HEK293 (cell line): Measurements from ENCODE around the gene MYO1D.

Source experiments
- CTCF ChIA-PET: fragments of 350-600 bp; formaldehyde crosslinking; extraction: SDS; loops from one replicate; lab custom pipeline; 2021; ENCODE audit warnings: antibody characterized with exemption; lab: Yijun Ruan, JAX
- POLR2A ChIA-PET: fragments of 300-600 bp; formaldehyde crosslinking; extraction: SDS; loops from one replicate; lab custom pipeline; 2020; ENCODE audit warnings: antibody characterized with exemption, inconsistent platforms; lab: Yijun Ruan, JAX
- H3K27ac ChIP-seq: fragments of 200-500 bp; sonication (Bioruptor generic); 2 replicates; pipeline ENCODE4 v1.5.1; 2014; ENCODE audit warnings: low read depth, low read length, control low read depth, inconsistent platforms; ENCODE audit errors: extremely low read depth
- H3K36me3 ChIP-seq, 2 experiments: fragments of 200-500 bp in 1 of 2; sonication (Bioruptor generic) in 1 of 2; 1 replicate in 1 of 2; 2 replicates in 1 of 2; pipeline ENCODE4 v1.5.1; 2014 to 2017; ENCODE audit warnings: inconsistent platforms in 2 of 2, low read length in 2 of 2; ENCODE audit not compliant: control insufficient read depth in 2 of 2, insufficient read depth in 1 of 2
- H3K4me1 ChIP-seq: fragments of 200-500 bp; sonication (Bioruptor generic); 2 replicates; pipeline ENCODE4 v1.5.1; 2014; ENCODE audit warnings: mild to moderate bottlenecking, low read length, inconsistent platforms; ENCODE audit not compliant: control insufficient read depth, insufficient read depth
- H3K4me3 ChIP-seq: 2 replicates; pipeline ENCODE4 v1.5.1; 2011; ENCODE audit warnings: low read depth, mild to moderate bottlenecking, control low read depth, low read length, moderate library complexity
- H3K9me3 ChIP-seq: fragments of 200-500 bp; sonication (Bioruptor generic); 2 replicates; pipeline ENCODE4 v1.5.1; 2014; ENCODE audit warnings: low read depth, low read length, inconsistent platforms; ENCODE audit not compliant: control insufficient read depth, insufficient read depth
- GLIS2 ChIP-seq: fragments of 450-650 bp; formaldehyde crosslinking; IDR thresholded peaks from 2 replicates; pipeline ENCODE4 v1.5.1; 2016; ENCODE audit warnings: missing biosample characterization, missing genetic modification characterization
- SP7 ChIP-seq: fragments of 450-650 bp; formaldehyde crosslinking; IDR thresholded peaks from 2 replicates; pipeline ENCODE4 v1.5.1; 2016; ENCODE audit warnings: missing biosample characterization, missing genetic modification characterization
- ZNF223 ChIP-seq: fragments of 450-650 bp; formaldehyde crosslinking; IDR thresholded peaks from 2 replicates; pipeline ENCODE4 v1.5.1; 2016; ENCODE audit warnings: missing biosample characterization, missing genetic modification characterization
- ZNF24 ChIP-seq: fragments of 450-650 bp; formaldehyde crosslinking; IDR thresholded peaks from 2 replicates; pipeline ENCODE4 v1.5.1; 2016; ENCODE audit warnings: missing biosample characterization, missing genetic modification characterization
- ZNF341 ChIP-seq: fragments of 450-650 bp; formaldehyde crosslinking; IDR thresholded peaks from 2 replicates; pipeline ENCODE4; 2016; ENCODE audit warnings: low read depth, missing biosample characterization, missing genetic modification characterization
- ZNF404 ChIP-seq: fragments of 450-650 bp; formaldehyde crosslinking; IDR thresholded peaks from 2 replicates; pipeline ENCODE4 v1.5.1; 2017; ENCODE audit warnings: missing biosample characterization, missing genetic modification characterization
- ZNF501 ChIP-seq: fragments of 450-650 bp; formaldehyde crosslinking; IDR thresholded peaks from 2 replicates; pipeline ENCODE4 v1.5.1; 2016; ENCODE audit warnings: missing biosample characterization, missing genetic modification characterization
- ZNF529 ChIP-seq: fragments of 450-650 bp; formaldehyde crosslinking; IDR thresholded peaks from 2 replicates; pipeline ENCODE4 v1.5.1; 2017; ENCODE audit warnings: missing genetic modification characterization, missing biosample characterization; ENCODE audit not compliant: insufficient replicate concordance
- ZNF558 ChIP-seq: fragments of 450-650 bp; formaldehyde crosslinking; IDR thresholded peaks from 2 replicates; pipeline ENCODE4 v1.5.1; 2016; ENCODE audit warnings: missing biosample characterization, missing genetic modification characterization
- ZNF560 ChIP-seq: fragments of 450-650 bp; formaldehyde crosslinking; IDR thresholded peaks from 2 replicates; pipeline ENCODE4 v1.5.1; 2017; ENCODE audit warnings: missing biosample characterization, missing genetic modification characterization, borderline replicate concordance
- ZNF571 ChIP-seq: fragments of 450-650 bp; formaldehyde crosslinking; IDR thresholded peaks from 2 replicates; pipeline ENCODE4 v1.5.0; 2017; ENCODE audit warnings: missing biosample characterization, missing genetic modification characterization
- ZSCAN30 ChIP-seq: fragments of 450-650 bp; IDR thresholded peaks from 2 replicates; pipeline ENCODE4 v1.5.1; 2018; ENCODE audit warnings: missing biosample characterization, mild to moderate bottlenecking, missing genetic modification characterization, moderate library complexity
- TF ChIP-seq, protein P1 (sequence below): fragments of 450-650 bp; formaldehyde crosslinking; IDR thresholded peaks from 2 replicates; pipeline ENCODE4 v1.5.1; 2016; ENCODE audit warnings: missing biosample characterization, missing genetic modification characterization
- TF ChIP-seq, protein P2 (sequence below): fragments of 450-650 bp; formaldehyde crosslinking; IDR thresholded peaks from 2 replicates; pipeline ENCODE4 v1.5.1; 2016; ENCODE audit warnings: missing biosample characterization, missing genetic modification characterization
- TF ChIP-seq, protein P3 (sequence below): fragments of 450-650 bp; formaldehyde crosslinking; IDR thresholded peaks from 2 replicates; pipeline ENCODE4 v1.5.1; 2016; ENCODE audit warnings: missing biosample characterization, missing genetic modification characterization, low read depth
- TF ChIP-seq, protein P4 (sequence below): fragments of 450-650 bp; formaldehyde crosslinking; IDR thresholded peaks from 2 replicates; pipeline ENCODE4 v1.5.1; 2017; ENCODE audit warnings: missing biosample characterization, missing genetic modification characterization

Gene MYO1D

DNA sequence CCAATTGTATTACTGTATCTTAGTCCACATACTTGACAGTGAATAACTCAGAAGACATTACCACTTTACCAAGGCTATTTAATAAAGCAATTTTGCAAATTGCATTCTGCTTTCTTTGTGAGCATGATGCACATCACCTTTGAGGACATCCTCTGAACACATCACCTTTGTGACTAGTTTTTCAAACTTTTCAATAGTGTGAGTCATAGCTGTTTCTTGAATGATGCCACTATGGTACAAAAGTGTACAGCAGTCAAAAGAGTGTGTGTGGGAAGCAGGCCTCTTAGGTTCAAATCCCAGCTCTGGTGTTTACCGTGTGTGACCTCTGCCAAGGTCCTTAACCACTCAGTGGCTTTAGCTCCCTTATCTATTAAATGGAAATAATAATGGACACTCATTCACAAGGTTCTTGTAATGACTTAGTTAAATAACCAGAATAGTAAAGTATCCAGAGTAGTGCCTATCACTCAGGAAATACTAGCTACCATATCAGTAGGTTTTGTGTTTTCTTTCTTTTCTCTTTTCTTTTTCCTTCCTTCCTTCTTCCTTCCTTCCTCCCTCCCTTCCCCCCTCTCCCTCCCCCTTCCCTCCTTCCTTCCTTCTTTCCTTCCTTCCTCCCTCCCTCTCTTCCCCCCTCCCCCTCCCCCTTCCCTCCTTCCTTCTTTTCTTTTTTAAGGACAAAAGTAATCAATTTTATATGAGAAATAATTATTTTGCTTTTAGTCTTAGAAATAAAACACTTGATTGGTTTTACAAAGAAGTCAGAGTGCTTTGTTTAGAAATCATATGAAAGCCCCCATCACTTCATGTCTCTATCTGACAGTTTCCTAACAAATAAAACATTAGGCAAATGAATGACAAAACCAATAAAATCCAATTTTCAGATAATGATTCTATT lies 178.9 kb downstream of the MYO1D start (continued):
- no peak for TF ChIP-seq ZNF24 (tag by site-specific recombination)
- TF ChIP-seq SP7 (tag by site-specific recombination): no peak
- TF ChIP-seq GLIS2 (tag by site-specific recombination): no peak
- no peak for TF ChIP-seq ZNF529 (tag by site-specific recombination)
- no peak for TF ChIP-seq ZNF223 (tag by site-specific recombination)
- no peak for TF ChIP-seq ZSCAN30 (tag by site-specific recombination)
- TF ChIP-seq, protein P1, sequence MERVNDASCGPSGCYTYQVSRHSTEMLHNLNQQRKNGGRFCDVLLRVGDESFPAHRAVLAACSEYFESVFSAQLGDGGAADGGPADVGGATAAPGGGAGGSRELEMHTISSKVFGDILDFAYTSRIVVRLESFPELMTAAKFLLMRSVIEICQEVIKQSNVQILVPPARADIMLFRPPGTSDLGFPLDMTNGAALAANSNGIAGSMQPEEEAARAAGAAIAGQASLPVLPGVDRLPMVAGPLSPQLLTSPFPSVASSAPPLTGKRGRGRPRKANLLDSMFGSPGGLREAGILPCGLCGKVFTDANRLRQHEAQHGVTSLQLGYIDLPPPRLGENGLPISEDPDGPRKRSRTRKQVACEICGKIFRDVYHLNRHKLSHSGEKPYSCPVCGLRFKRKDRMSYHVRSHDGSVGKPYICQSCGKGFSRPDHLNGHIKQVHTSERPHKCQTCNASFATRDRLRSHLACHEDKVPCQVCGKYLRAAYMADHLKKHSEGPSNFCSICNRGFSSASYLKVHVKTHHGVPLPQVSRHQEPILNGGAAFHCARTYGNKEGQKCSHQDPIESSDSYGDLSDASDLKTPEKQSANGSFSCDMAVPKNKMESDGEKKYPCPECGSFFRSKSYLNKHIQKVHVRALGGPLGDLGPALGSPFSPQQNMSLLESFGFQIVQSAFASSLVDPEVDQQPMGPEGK (tag by site-specific recombination): no peak
- TF ChIP-seq ZNF501 (tag by site-specific recombination): no peak
- no peak for TF ChIP-seq ZNF404

DNA sequence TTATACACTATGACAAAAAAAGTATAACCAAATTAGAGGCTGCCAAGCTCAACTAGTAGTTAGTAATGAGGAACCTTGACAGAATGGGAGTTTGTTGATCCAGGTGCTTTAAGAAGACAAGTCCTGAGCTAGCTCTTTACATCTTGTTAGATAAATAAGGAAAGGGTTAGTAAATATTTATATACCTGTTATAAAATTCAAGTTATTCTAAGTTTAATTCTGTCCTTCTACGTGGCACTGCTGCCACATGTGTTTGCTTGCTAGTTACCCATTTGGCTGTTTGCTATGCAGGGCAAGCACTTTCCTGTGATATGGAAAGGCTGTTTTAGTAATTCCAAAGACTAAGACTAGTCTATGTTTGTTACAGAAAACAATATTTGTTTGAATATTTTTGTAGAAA lies 180.5 kb downstream of the MYO1D start:
- CTCF ChIA-PET: interaction anchor here (0.7 to 1.9 kb wide), 3 partner anchors 11 to 234 kb away, joined by 3 to 6 read pairs (median 5); no protein-coding TSS in a partner anchor
- Histone ChIP-seq H3K9me3 (no peaks in the 10 kb centered on the region), H3K4me3 (no peak overlapping the region), H3K4me1 (no peaks in the 10 kb centered on the region), H3K27ac (no peak overlapping the region), H3K36me3 (no peaks in the 10 kb centered on the region)
- no peak for TF ChIP-seq ZNF571 (tag by site-specific recombination)
- TF ChIP-seq ZNF560 (tag by site-specific recombination): no peak
- POLR2A ChIA-PET: no interaction called here

DNA sequence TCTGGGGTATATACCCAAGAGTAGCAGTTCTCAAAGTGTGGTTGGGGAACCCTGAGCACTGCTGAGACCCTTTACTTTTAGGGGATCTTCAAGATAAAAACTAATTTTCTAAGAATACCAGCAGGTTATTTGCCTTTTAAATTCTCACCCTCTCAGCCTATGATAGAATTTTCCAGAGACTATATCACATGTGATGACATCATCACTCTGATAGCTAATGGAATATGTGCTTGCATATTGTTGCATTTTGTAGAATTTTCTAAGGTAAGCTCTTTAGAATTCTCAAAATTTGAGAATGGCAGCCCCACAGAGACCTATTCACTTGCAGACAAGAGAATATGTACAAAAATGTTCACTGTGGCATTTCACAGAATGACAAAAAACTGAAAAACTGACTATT lies 181.1 kb downstream of the MYO1D start:
- Histone ChIP-seq H3K36me3 (no peaks in the 10 kb centered on the region), H3K4me1 (no peaks in the 10 kb centered on the region), H3K27ac (no peak overlapping the region), H3K4me3 (no peak overlapping the region)
- POLR2A ChIA-PET: no interaction called here
- CTCF ChIA-PET: no interaction called here
- TF ChIP-seq ZNF341 (no peak), ZNF558 (tag by site-specific recombination) (no peak)
- TF ChIP-seq, protein P2, sequence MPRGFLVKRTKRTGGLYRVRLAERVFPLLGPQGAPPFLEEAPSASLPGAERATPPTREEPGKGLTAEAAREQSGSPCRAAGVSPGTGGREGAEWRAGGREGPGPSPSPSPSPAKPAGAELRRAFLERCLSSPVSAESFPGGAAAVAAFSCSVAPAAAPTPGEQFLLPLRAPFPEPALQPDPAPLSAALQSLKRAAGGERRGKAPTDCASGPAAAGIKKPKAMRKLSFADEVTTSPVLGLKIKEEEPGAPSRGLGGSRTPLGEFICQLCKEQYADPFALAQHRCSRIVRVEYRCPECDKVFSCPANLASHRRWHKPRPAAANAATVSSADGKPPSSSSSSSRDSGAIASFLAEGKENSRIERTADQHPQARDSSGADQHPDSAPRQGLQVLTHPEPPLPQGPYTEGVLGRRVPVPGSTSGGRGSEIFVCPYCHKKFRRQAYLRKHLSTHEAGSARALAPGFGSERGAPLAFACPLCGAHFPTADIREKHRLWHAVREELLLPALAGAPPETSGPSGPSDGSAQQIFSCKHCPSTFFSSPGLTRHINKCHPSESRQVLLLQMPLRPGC (tag by site-specific recombination): no peak
- TF ChIP-seq, protein P3, sequence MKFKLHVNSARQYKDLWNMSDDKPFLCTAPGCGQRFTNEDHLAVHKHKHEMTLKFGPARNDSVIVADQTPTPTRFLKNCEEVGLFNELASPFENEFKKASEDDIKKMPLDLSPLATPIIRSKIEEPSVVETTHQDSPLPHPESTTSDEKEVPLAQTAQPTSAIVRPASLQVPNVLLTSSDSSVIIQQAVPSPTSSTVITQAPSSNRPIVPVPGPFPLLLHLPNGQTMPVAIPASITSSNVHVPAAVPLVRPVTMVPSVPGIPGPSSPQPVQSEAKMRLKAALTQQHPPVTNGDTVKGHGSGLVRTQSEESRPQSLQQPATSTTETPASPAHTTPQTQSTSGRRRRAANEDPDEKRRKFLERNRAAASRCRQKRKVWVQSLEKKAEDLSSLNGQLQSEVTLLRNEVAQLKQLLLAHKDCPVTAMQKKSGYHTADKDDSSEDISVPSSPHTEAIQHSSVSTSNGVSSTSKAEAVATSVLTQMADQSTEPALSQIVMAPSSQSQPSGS (tag by site-specific recombination): peak; percentile 12; the same call in 1 of the 2 replicates
- TF ChIP-seq, protein P4, sequence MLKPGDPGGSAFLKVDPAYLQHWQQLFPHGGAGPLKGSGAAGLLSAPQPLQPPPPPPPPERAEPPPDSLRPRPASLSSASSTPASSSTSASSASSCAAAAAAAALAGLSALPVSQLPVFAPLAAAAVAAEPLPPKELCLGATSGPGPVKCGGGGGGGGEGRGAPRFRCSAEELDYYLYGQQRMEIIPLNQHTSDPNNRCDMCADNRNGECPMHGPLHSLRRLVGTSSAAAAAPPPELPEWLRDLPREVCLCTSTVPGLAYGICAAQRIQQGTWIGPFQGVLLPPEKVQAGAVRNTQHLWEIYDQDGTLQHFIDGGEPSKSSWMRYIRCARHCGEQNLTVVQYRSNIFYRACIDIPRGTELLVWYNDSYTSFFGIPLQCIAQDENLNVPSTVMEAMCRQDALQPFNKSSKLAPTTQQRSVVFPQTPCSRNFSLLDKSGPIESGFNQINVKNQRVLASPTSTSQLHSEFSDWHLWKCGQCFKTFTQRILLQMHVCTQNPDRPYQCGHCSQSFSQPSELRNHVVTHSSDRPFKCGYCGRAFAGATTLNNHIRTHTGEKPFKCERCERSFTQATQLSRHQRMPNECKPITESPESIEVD (tag by site-specific recombination): no peak
- TF ChIP-seq, all 188 proteins: peak for 1
- no peaks in the 10 kb centered on the region for H3K9me3 ChIP-seq
